ENCODE data around the gene OTOP3. TPM values are rescaled to one million over a fixed set of nuclear protein-coding genes. Genes with fewer than 3 reads are reported as not detected.

The OTOP3 gene
- total RNA-seq, 1 donor from 2014 or later = not detected

DNA sequence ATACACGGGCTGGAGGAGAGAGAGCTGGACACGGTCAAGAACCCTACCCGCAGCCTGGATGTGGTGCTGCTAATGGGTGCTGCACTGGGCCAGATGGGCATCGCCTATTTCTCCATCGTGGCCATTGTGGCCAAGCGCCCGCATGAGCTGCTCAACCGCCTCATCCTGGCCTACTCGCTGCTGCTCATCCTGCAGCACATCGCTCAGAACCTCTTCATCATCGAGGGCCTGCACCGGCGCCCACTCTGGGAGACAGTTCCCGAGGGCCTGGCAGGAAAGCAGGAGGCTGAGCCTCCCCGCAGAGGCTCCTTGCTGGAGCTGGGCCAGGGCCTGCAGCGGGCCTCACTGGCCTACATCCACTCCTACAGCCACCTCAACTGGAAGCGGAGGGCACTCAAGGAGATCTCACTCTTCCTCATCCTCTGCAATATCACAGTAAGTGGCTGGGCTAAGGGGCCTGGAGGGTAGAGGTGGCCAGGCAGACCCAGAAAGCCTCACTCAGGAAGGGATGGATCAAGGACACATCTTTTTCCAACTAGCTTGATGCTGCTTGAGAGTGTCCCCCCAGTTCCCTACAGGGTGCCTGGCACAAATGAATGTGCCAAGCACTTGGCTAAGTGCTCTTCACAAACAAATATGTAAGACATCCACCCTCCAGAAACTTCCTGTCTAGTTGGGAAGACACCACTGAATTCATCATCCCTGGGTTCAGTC, 11.5 kb downstream of the OTOP3 start:
- H3K4me3 Mint-ChIP-seq (ENCODE audit: unreplicated experiment) = no peak overlapping the region
- no peak for DNase-seq
- H3K36me3 Mint-ChIP-seq (ENCODE audit: unreplicated experiment) = no peaks in the 10 kb centered on the region
- no peak overlapping the region for H3K27ac Mint-ChIP-seq (ENCODE audit: unreplicated experiment)
- TF ChIP-seq CTCF (IDR thresholded peaks at IDR 0.05; ENCODE audit: partially characterized antibody, unreplicated experiment) = no peak
- peaks cover 9% of the 10 kb centered on the region for H3K27me3 Mint-ChIP-seq (ENCODE audit: unreplicated experiment)
- no peaks in the 10 kb centered on the region for H3K4me1 Mint-ChIP-seq (ENCODE audit: low read depth, unreplicated experiment)
- peaks cover 1% of the 10 kb centered on the region for H3K9me3 Mint-ChIP-seq (ENCODE audit: unreplicated experiment)

DNA sequence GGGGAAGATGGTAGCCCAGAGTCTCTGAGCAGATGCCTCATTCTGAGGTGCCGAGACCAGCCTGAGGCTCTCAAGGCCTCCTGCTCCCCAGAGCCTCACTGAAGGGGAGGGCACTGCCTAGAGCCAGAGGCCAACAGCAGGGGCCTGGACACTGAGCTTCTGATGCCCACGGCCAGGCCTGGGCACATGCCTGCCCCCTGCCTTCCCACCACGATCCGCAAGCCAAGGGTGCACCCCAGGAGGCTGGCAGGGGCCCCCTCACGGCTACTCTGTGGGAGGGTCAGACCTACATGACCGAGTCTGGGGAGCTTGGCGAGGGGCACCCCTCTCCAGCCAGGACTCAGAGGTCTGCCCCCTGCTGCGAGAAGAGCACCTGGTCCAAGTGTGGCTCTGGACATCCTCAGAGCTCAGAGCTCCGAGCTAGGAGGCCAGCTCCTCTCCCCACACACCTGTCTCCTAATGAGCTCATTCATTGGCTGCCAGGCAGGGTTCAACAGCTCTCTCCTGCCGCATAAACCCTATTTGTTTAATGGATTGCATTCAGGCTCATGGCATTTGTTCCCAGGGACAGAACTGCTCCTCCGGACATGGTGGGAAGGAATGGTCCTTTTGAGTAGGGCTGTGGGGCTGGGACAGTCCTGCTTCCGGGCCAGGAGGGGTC, 13.9 kb downstream of the OTOP3 start:
- TF ChIP-seq CTCF (IDR thresholded peaks at IDR 0.05; ENCODE audit: partially characterized antibody, unreplicated experiment) = no peak
- Mint-ChIP-seq H3K9me3 (ENCODE audit: unreplicated experiment) (no peaks in the 10 kb centered on the region), H3K4me1 (ENCODE audit: low read depth, unreplicated experiment) (no peaks in the 10 kb centered on the region), H3K27me3 (ENCODE audit: unreplicated experiment) (peaks cover 10% of the 10 kb centered on the region), H3K27ac (ENCODE audit: unreplicated experiment) (no peak overlapping the region), H3K4me3 (ENCODE audit: unreplicated experiment) (no peak overlapping the region), H3K36me3 (ENCODE audit: unreplicated experiment) (no peaks in the 10 kb centered on the region)
- no peak for DNase-seq

DNA sequence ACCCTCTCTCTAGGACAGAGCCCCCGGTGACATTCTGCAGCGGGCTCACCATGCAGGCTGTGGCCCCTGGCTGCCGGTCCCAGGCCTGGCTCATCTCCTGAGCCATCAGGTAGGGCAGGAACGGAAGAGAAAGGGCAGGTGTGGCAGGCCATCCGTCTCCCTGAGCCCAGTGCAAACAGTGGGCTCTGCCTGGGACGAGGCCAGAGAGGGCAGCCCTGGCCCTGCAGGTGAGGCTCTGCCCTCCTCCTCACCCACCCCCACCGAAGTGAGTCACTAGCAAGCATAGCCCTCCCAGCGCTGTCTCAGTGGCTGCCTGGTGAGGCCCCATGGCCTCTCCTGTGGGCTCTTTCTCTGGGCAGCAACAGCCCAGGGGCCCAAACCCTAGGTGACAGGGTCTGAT, 14.5 kb downstream of the OTOP3 start:
- Mint-ChIP-seq H3K4me1 (ENCODE audit: low read depth, unreplicated experiment) (no peaks in the 10 kb centered on the region), H3K27me3 (ENCODE audit: unreplicated experiment) (peaks cover 12% of the 10 kb centered on the region), H3K4me3 (ENCODE audit: unreplicated experiment) (no peak overlapping the region), H3K27ac (ENCODE audit: unreplicated experiment) (no peak overlapping the region), H3K9me3 (ENCODE audit: unreplicated experiment) (peaks cover 2% of the 10 kb centered on the region), H3K36me3 (ENCODE audit: unreplicated experiment) (no peaks in the 10 kb centered on the region)
- TF ChIP-seq CTCF (IDR thresholded peaks at IDR 0.05; ENCODE audit: partially characterized antibody, unreplicated experiment) = no peak
- DNase-seq = no peak

DNA sequence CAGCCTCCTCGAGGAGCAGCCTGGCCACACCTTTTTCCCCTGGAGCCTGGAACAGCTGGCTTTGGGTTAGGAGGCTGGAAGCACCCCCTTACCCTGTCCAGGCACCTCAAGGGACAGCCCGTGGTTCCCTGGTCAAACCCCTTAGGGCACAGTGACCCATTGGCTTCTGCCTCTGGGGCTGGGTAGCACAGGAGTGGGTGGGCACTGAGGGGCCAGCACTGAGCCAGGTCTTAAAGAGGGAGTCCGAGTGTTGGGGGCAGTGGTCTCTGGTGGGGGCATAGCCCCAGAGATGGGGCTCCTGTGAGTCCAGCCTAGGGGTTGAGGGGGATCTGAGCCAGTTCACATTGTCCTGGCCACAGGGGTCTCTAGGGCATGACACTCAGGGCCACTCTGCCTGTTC, 15.4 kb downstream of the OTOP3 start:
- Mint-ChIP-seq H3K27ac (ENCODE audit: unreplicated experiment) (no peak overlapping the region), H3K9me3 (ENCODE audit: unreplicated experiment) (peaks cover 2% of the 10 kb centered on the region), H3K4me3 (ENCODE audit: unreplicated experiment) (no peak overlapping the region), H3K36me3 (ENCODE audit: unreplicated experiment) (no peaks in the 10 kb centered on the region), H3K27me3 (ENCODE audit: unreplicated experiment) (peaks cover 8% of the 10 kb centered on the region), H3K4me1 (ENCODE audit: low read depth, unreplicated experiment) (no peaks in the 10 kb centered on the region)
- no peak for DNase-seq
- no peak for TF ChIP-seq CTCF (IDR thresholded peaks at IDR 0.05; ENCODE audit: partially characterized antibody, unreplicated experiment)

Measured in glutamatergic neuron (in vitro differentiated cells).